ENCODE data around the gene TMEM270.
"Not testable (repeated sequence)": the region's sequence is repeated elsewhere in the genome, so short reads cannot be mapped to it uniquely, and the experiment has no call there.

Gene TMEM270

DNA sequence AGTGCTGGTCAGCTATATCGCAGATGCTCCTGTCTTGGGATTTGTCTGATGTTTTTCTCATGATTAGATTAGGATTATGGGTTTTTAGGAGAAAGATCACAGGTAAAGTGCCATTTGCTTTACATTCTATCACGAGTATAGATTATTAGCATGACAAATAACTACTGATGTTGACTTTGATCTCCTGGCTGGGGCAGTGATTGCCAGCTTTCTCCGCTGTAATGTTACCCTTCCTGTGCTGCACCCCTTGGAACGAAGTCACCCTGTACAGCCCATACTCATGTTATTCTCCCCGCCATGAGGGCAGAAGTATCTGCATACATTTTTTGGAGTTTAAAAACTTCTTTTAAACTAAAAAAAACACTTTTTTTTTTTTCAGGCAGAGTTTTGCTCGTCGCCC lies 40.9 kb upstream of the TMEM270 start:
- TF ChIP-seq CTCF (IDR thresholded peaks at IDR 0.05; ENCODE audit: insufficient read depth, low read length, poor library complexity, severe bottlenecking), result no peak
- Histone ChIP-seq H3K4me3 (replicated peaks; ENCODE audit: low read depth, low read length) (no peak overlapping the region), H3K36me3 (ENCODE audit: control insufficient read depth, insufficient read depth, low read length) (no peaks in the 10 kb centered on the region), H3K27me3 (replicated peaks; ENCODE audit: control insufficient read depth, insufficient read depth, low read length) (no peaks in the 10 kb centered on the region; the same call in 1 of the 2 replicates)
- DNase-seq (ENCODE audit: extremely low read depth, insufficient read length), result no peak

- H3K36me3 ChIP-seq (ENCODE audit: control insufficient read depth, insufficient read depth, low read length); H3K4me3 ChIP-seq (replicated peaks; ENCODE audit: low read depth, low read length); H3K27me3 ChIP-seq (replicated peaks; ENCODE audit: control insufficient read depth, insufficient read depth, low read length); DNase-seq (ENCODE audit: extremely low read depth, insufficient read length): not testable (repeated sequence)
Observed at GRCh38 chr7:73821597-73822285, 39.2 kb upstream of the TMEM270 start.

DNA sequence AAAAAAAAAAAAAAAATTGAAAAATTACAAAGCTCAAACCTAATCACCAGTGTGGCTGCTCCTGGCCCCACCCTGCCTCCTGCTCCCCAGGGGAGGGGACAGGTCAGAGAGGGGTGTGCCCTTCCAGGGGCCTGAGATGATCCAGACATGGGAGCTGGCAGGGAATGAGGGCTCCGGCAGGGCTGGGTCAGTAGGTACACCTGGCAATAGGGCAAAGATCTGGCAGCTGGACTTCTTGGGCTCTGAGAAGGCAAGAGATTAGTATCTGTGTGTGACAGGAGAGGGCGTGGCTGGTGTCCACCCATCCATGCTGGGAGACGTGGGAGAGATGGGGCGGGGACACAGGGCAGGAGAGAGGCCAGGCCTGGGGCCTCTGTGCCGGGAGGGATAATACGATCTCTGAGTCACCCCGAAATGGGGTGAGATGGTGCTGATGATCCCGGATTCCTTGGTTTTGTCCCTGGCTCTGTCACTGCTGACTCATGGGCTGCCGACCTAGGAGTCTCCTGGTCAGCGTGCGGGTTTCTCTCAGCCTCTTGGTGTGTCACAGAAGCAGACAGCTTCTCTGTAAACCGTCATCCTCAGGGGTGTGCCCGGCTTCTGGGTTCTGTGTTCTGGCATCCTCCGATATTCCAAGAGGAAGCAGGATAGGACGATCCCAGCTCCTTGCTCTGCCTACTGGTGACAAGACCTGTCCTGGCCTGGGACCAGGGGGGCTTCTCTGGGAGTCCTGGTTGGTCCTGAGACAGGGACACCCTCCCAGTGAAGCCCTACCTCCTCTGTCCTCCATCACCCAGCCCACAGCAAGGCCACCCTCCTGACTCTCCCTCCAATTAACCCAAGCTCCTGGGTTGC lies 38.4 kb upstream of the TMEM270 start:
- no peak overlapping the region for H3K4me3 ChIP-seq (replicated peaks; ENCODE audit: low read depth, low read length)
- H3K27me3 ChIP-seq (replicated peaks; ENCODE audit: control insufficient read depth, insufficient read depth, low read length), result no peaks in the 10 kb centered on the region; the same call in 1 of the 2 replicates
- no peaks in the 10 kb centered on the region for H3K36me3 ChIP-seq (ENCODE audit: control insufficient read depth, insufficient read depth, low read length)
- no peak for DNase-seq (ENCODE audit: extremely low read depth, insufficient read length)
- no peak for TF ChIP-seq CTCF (IDR thresholded peaks at IDR 0.05; ENCODE audit: insufficient read depth, low read length, poor library complexity, severe bottlenecking)

DNA sequence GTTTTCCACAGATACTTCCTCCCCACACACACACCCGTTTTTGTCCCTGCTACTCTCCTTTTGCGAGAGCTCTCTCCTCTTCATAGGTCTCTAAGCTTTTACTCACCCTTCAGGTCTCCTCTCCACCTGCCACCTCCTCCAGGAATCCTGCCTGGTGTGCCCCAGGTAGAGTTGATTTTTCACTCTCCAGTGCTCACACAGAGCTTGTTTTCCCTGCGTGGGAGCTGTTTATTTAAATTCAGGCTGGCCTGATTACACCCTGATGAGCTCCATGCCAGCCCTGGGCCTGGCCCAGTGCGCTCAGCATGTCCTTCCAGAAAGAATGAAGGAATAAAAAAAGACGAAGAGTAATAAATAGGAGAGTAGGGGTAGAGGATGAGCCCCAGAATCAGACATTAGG lies 37.7 kb upstream of the TMEM270 start:
- no peak for TF ChIP-seq CTCF (IDR thresholded peaks at IDR 0.05; ENCODE audit: insufficient read depth, low read length, poor library complexity, severe bottlenecking)

GRCh38 chr7:73823873-73824592 lies 36.9 kb upstream of the TMEM270 start:
- DNase-seq (ENCODE audit: extremely low read depth, insufficient read length), result no peak
- H3K36me3 ChIP-seq (ENCODE audit: control insufficient read depth, insufficient read depth, low read length), result no peaks in the 10 kb centered on the region
- no peak overlapping the region for H3K4me3 ChIP-seq (replicated peaks; ENCODE audit: low read depth, low read length)
- no peak for TF ChIP-seq CTCF (IDR thresholded peaks at IDR 0.05; ENCODE audit: insufficient read depth, low read length, poor library complexity, severe bottlenecking)
- no peaks in the 10 kb centered on the region; the same call in 1 of the 2 replicates for H3K27me3 ChIP-seq (replicated peaks; ENCODE audit: control insufficient read depth, insufficient read depth, low read length)

More for the DNA sequence above, 37.7 kb upstream of the TMEM270 start:
- no peaks in the 10 kb centered on the region; the same call in 1 of the 2 replicates for H3K27me3 ChIP-seq (replicated peaks; ENCODE audit: control insufficient read depth, insufficient read depth, low read length)
- H3K36me3 ChIP-seq (ENCODE audit: control insufficient read depth, insufficient read depth, low read length), result no peaks in the 10 kb centered on the region
- no peak overlapping the region for H3K4me3 ChIP-seq (replicated peaks; ENCODE audit: low read depth, low read length)
- no peak for DNase-seq (ENCODE audit: extremely low read depth, insufficient read length)

- H3K4me3 ChIP-seq (replicated peaks; ENCODE audit: low read depth, low read length), result no peak overlapping the region
- no peak for DNase-seq (ENCODE audit: extremely low read depth, insufficient read length)
- no peak for TF ChIP-seq CTCF (IDR thresholded peaks at IDR 0.05; ENCODE audit: insufficient read depth, low read length, poor library complexity, severe bottlenecking)
- no peaks in the 10 kb centered on the region; the same call in 1 of the 2 replicates for H3K27me3 ChIP-seq (replicated peaks; ENCODE audit: control insufficient read depth, insufficient read depth, low read length)
- H3K36me3 ChIP-seq (ENCODE audit: control insufficient read depth, insufficient read depth, low read length), result no peaks in the 10 kb centered on the region
Observed at GRCh38 chr7:73824986-73825385, 36.0 kb upstream of the TMEM270 start.

Measured in GM06990 (cell line).